Ovary (tissue), 9 donors: ENCODE results near the gene ANKRD29. TPM values are rescaled to one million over a fixed set of nuclear protein-coding genes. Genes with fewer than 3 reads are reported as not detected.

Experiments used
- DNase-seq, 5 donors: peaks; one replicate each; pipeline ENCODE4 v3.0.0-alpha.2; 2019 to 2020
- H3K27ac ChIP-seq, 2 donors: fragments of 200-600 bp; one replicate each; pipeline versions ENCODE4 v1.5.1 to v1.8.0; 2019 to 2022
- H3K27me3 ChIP-seq: fragments of 200-600 bp; one replicate; pipeline ENCODE4 v1.8.0; 2022
- H3K36me3 ChIP-seq: fragments of 200-600 bp; sonication (generic); one replicate; pipeline ENCODE4 v1.5.1; 2019
- H3K4me1 ChIP-seq: one replicate; pipeline ENCODE4 v1.8.1; 2013; ENCODE audit warnings: mild to moderate bottlenecking, moderate library complexity; ENCODE audit not compliant: insufficient read depth
- H3K4me3 ChIP-seq: fragments of 200-600 bp; sonication (generic); one replicate; pipeline ENCODE4 v1.5.1; 2017
- H3K9me3 ChIP-seq, 2 donors: fragments of 200-600 bp in 1 of 2; sonication (generic) in 1 of 2; one replicate each; pipeline versions ENCODE4 v1.5.1 to v1.8.1; 2013 to 2019; ENCODE audit warnings: mild to moderate bottlenecking in 1 of 2, moderate library complexity in 1 of 2
- EP300 ChIP-seq: sonication (generic); formaldehyde crosslinking; IDR thresholded peaks from one replicate; pipeline ENCODE4 v1.6.1; 2017; ENCODE audit warnings: antibody characterized with exemption
- POLR2A ChIP-seq: fragments of 450-650 bp; IDR thresholded peaks from one replicate; pipeline ENCODE4 v1.6.1; 2017; ENCODE audit warnings: antibody characterized with exemption, mild to moderate bottlenecking, moderate library complexity
- WGBS, 3 donors: extraction: QIAGEN DNeasy Blood & Tissue Kit in 1 of 3; methylation state at CpG; one replicate each; pipeline versions ENCODE4 v1.1.5 to v1.1.7; 2013 to 2017; 5-methylcytosine and 5-hydroxymethylcytosine counted together
- intact Hi-C, 4 donors: fragments of 100-400 bp; cut with DNase I; formaldehyde crosslinking; loops; one replicate each; pipeline versions ENCODE4 v1.11.0 to v1.15.1; 2022 to 2023
- polyA plus RNA-seq, 2 donors: library from polyadenylated mRNA; stranded (reverse); fragments of 200-250 nt in 1 of 2; fragments of 350-450 nt in 1 of 2; fragmentation: Illumina TruSeq in 1 of 2; extraction: RNeasy Lipid Tissue Mini Kit (QIAGEN cat#74804) in 1 of 2; gene quantifications; one replicate each; pipeline ENCODE4 v1.2.3, GENCODE V29; 2013 to 2014
- total RNA-seq, 7 donors: library from RNA; depleted of rRNA in 2 of 7; stranded (reverse); fragments of >200 nt in 2 of 7; fragmentation: NEBNext Ultra II Directional in 3 of 7; extraction: Animal tissue kit (Norgen Biotek cat#: 25700) in 3 of 7; gene quantifications; one replicate each; pipeline versions ENCODE4 v1.1.0 to v1.2.4, GENCODE V29; 2016 to 2023
- TF ChIP-seq, protein P1 (sequence below), 3 donors: fragments of 450-650 bp in 2 of 3; fragments of 200-600 bp in 1 of 3; IDR thresholded peaks; one replicate each; pipeline versions ENCODE4 v1.5.1 to v1.8.0; 2016 to 2022; ENCODE audit warnings: antibody characterized with exemption in 3 of 3, mild to moderate bottlenecking in 1 of 3
- donor health status: DM: no; HTN: no; CAD: no; lungs with moderate emphysema.
- donor health status: DM: no; HTN: no; CAD: no.
- donor health status: Bipolar disorder and iron deficiency.
- donor health status: DM: yes; HTN: yes; CAD: no.
- donor health status: DM: no; HTN: no; CAD: no.
- donor health status: DM: yes; HTN: yes; CAD: no.

Gene ANKRD29
- total and polyA plus RNA-seq, 9 donors: 14.6 to 25.7 (median 17.6) TPM

DNA sequence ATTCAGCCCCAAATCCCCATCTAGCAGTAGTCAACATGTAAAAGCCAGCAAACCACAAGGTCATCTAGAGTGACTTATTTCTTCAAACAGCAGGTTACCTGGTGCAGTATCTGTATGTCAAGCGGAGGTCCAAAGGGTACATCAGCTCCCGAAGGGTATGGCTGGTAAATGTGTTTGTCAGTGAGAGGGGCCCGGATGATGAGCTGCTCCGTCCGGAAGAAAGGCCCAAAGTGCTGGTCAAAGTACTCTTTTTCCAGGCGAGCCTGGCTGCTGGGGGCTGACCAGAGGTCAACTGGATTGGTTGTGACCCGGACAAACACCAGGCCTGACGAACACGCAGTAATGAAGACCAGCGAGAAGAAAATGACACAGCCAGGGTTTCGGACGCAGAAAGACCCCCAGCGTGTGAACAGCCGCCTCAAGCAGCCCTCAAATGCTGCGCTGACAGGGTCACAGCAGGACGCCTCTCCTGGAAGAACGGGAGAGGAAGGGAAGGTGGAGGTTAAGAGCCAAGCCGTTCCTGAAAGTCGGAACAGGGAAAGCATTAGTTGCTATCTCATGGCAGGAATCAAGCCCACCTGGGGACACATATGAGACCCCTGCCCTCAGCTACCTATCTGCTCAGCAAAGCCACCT is 106.4 kb downstream of the ANKRD29 start:
- TF ChIP-seq POLR2A (no peak), EP300 (no peak)
- TF ChIP-seq, protein P1, sequence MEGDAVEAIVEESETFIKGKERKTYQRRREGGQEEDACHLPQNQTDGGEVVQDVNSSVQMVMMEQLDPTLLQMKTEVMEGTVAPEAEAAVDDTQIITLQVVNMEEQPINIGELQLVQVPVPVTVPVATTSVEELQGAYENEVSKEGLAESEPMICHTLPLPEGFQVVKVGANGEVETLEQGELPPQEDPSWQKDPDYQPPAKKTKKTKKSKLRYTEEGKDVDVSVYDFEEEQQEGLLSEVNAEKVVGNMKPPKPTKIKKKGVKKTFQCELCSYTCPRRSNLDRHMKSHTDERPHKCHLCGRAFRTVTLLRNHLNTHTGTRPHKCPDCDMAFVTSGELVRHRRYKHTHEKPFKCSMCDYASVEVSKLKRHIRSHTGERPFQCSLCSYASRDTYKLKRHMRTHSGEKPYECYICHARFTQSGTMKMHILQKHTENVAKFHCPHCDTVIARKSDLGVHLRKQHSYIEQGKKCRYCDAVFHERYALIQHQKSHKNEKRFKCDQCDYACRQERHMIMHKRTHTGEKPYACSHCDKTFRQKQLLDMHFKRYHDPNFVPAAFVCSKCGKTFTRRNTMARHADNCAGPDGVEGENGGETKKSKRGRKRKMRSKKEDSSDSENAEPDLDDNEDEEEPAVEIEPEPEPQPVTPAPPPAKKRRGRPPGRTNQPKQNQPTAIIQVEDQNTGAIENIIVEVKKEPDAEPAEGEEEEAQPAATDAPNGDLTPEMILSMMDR (IDR thresholded peaks at IDR 0.05): no peak
- Histone ChIP-seq H3K36me3 (no peaks in the 10 kb centered on the region), H3K4me3 (no peak overlapping the region), H3K27ac (no peak overlapping the region), H3K4me1 (no peaks in the 10 kb centered on the region), H3K27me3 (no peaks in the 10 kb centered on the region), H3K9me3 (no peaks in the 10 kb centered on the region)
- intact Hi-C loops: no loop called here
- no peak for DNase-seq
- WGBS, 3 donors: 95 to 96% (median 96%) methylated on average over 19 of the region's 19 CpGs

DNA sequence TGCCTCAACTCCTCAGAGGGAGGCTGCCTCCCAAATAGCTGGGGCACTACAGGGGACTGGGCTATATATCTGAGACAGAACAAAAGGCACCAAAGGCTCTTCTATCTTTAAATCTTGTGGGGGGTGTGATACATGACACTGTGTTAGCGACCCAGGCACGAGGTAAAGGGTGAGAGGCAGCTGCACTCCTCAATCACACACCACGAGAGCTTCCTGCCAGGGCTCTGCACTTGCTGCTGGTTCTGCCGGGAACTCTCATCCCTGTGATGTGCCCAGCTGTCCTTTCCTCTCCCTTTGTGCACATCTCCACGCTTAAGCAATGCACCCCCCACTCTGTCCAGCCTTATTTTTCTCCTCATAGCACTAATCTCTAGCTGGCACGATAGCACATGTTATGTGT is 108.8 kb downstream of the ANKRD29 start:
- Histone ChIP-seq H3K27ac (no peak overlapping the region), H3K27me3 (no peaks in the 10 kb centered on the region)
- WGBS, 3 donors: 83 to 87% (median 84%) methylated on average over 6 of the region's 6 CpGs

DNA sequence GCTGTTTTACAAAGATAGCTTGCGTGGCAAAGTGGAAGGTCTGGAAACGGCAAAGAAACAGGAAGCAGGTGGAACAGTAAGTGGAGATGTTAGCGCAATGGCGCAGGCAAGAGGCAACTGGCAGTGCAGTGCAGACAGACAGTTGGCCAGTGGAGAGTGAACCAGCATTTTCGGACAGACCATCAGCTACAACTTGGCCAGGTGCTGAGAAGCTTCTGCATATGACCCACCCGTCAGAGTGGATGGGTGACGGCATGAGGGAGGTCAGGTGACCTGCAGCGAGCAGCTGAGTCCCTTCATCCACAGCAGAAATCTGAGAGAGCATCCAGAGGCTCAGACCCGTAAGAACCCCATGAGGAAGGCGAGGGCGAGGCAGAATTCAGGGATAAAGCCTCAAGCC is 110.2 kb downstream of the ANKRD29 start:
- intact Hi-C loops: no loop called here
- no peak for TF ChIP-seq EP300
- TF ChIP-seq POLR2A: no peak
- TF ChIP-seq, protein P1 (IDR thresholded peaks at IDR 0.05): no peak
- Histone ChIP-seq H3K27me3 (no peaks in the 10 kb centered on the region), H3K9me3 (no peaks in the 10 kb centered on the region), H3K4me1 (no peaks in the 10 kb centered on the region), H3K36me3 (no peaks in the 10 kb centered on the region), H3K4me3 (no peak overlapping the region), H3K27ac (no peak overlapping the region)
- whole genome bisulfite sequencing, 3 donors: 85 to 93% (median 86%) methylated on average over 11 of the region's 11 CpGs
- DNase-seq: no peak

More for the DNA sequence above, 108.8 kb downstream of the ANKRD29 start:
- no peaks in the 10 kb centered on the region for H3K9me3 ChIP-seq
- intact Hi-C loops: no loop called here
- TF ChIP-seq, protein P1 (IDR thresholded peaks at IDR 0.05): no peak
- TF ChIP-seq POLR2A (no peak), EP300 (no peak)
- H3K4me1 ChIP-seq: no peaks in the 10 kb centered on the region
- no peaks in the 10 kb centered on the region for H3K36me3 ChIP-seq
- no peak for DNase-seq
- no peak overlapping the region for H3K4me3 ChIP-seq

DNA sequence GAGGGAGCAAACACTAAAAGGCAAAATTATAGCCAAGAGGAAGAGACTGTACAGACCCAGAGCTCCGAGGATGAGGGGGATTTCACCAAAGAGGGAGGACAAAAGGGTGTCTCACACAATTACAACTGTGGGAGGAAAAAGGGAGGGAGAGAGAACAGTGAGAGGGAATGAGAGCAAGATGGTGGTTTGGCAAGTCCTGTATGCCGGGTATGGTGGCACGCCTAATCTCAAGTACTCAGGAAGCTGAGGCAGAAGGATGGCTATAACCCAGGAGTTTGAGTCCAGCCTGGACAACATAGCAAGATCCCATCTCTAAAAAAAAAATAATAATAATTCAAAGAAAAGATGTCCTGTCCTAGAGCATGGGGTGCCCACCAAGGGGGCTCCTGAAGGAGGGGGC is 110.7 kb downstream of the ANKRD29 start:
- H3K4me1 ChIP-seq: no peaks in the 10 kb centered on the region
- 30 to 88% (median 58%) methylated on average over 3 of the region's 3 CpGs for WGBS, 3 donors
- H3K36me3 ChIP-seq: no peaks in the 10 kb centered on the region

More for the DNA sequence above, 110.7 kb downstream of the ANKRD29 start:
- TF ChIP-seq POLR2A (no peak), EP300 (no peak)
- TF ChIP-seq, protein P1 (IDR thresholded peaks at IDR 0.05): no peak
- no peaks in the 10 kb centered on the region for H3K9me3 ChIP-seq
- no peak overlapping the region for H3K4me3 ChIP-seq
- DNase-seq: no peak
- H3K27me3 ChIP-seq: no peaks in the 10 kb centered on the region
- intact Hi-C loops: loop anchor here in 1 of 4 donors (2.0 kb wide), 1 partner anchor 71 kb away; no protein-coding TSS in a partner anchor
- H3K27ac ChIP-seq: no peak overlapping the region
